H1 (cell line): Measurements from ENCODE around the gene GNG7. TPM values are rescaled to one million over a fixed set of nuclear protein-coding genes. Genes with fewer than 3 reads are reported as not detected.
"Not testable (repeated sequence)": the region's sequence is repeated elsewhere in the genome, so short reads cannot be mapped to it uniquely, and the experiment has no call there.

Experiments used
- CTCF ChIA-PET: fragments of 300-600 bp; sonication (Branson Sonifier 250); formaldehyde crosslinking; loops from one replicate; lab custom pipeline; 2021; ENCODE audit not compliant: partially characterized antibody; lab: Charles Lee
- POLR2A ChIA-PET: fragments of 300-600 bp; sonication (Branson Sonifier 250); formaldehyde crosslinking; loops from one replicate; lab custom pipeline; 2021; ENCODE audit warnings: inconsistent platforms; ENCODE audit not compliant: partially characterized antibody; lab: Charles Lee
- DNase-seq, 2 experiments: peaks; one replicate each; pipeline versions ENCODE4 v3.0.0 to v3.0.0-alpha.2; 2010 to 2022; ENCODE audit warnings: low spot score in 2 of 2, low read depth in 1 of 2, mixed read lengths in 1 of 2
- FAIRE-seq: peaks from 2 replicates; lab custom pipeline; 2011; peaks lifted over from hg19 to GRCh38; lab: Jason Lieb, UNC
- H2AFZ ChIP-seq: 2 replicates; pipeline ENCODE4 v1.8.1; 2012; ENCODE audit warnings: low read length, inconsistent platforms
- H2AK5ac ChIP-seq: 2 replicates; pipeline ENCODE4 v1.6.1; 2013; ENCODE audit warnings: low read depth, low read length
- H2BK120ac ChIP-seq: replicated peaks from 2 replicates; pipeline ENCODE3; 2013; ENCODE audit warnings: low read depth, low read length, inconsistent platforms
- H2BK12ac ChIP-seq: 2 replicates; pipeline ENCODE4 v1.6.1; 2013; ENCODE audit warnings: low read depth, low read length
- H2BK15ac ChIP-seq: 2 replicates; pipeline ENCODE4 v1.6.1; 2013; ENCODE audit warnings: low read length
- H2BK20ac ChIP-seq: 2 replicates; pipeline ENCODE4 v1.6.1; 2013; ENCODE audit warnings: low read length
- H2BK5ac ChIP-seq: 2 replicates; pipeline ENCODE4 v1.6.1; 2013; ENCODE audit warnings: low read depth, low read length
- H3K14ac ChIP-seq: 2 replicates; pipeline ENCODE4 v1.6.1; 2013; ENCODE audit warnings: inconsistent platforms; ENCODE audit not compliant: insufficient read length
- H3K18ac ChIP-seq: 2 replicates; pipeline ENCODE4 v1.6.1; 2013; ENCODE audit warnings: low read length; ENCODE audit errors: extremely low read depth
- H3K23ac ChIP-seq: 2 replicates; pipeline ENCODE4 v1.6.1; 2013; ENCODE audit warnings: inconsistent platforms; ENCODE audit not compliant: insufficient read length
- H3K23me2 ChIP-seq: 2 replicates; pipeline ENCODE4 v1.6.1; 2013; ENCODE audit warnings: low read depth, low read length
- H3K27ac ChIP-seq: 2 replicates; pipeline ENCODE4 v1.6.1; 2011; ENCODE audit warnings: low read depth, low read length, inconsistent platforms
- H3K27me3 ChIP-seq, 4 experiments: replicated peaks in 1 of 4; 1 replicate in 1 of 4; 2 replicates in 3 of 4; pipeline versions ENCODE4 v1.6.1 to v1.8.1; 2011 to 2013; ENCODE audit warnings: low read length in 3 of 4, mild to moderate bottlenecking in 3 of 4, inconsistent platforms in 2 of 4, mixed read lengths in 2 of 4, moderate library complexity in 1 of 4; ENCODE audit not compliant: control insufficient read depth in 3 of 4, insufficient read depth in 3 of 4; ENCODE audit errors: extremely low read depth in 1 of 4
- H3K36me3 ChIP-seq, 4 experiments: 2 replicates each; pipeline versions ENCODE4 v1.6.1 to v1.8.1; 2011 to 2013; ENCODE audit warnings: mild to moderate bottlenecking in 4 of 4, low read length in 3 of 4, moderate library complexity in 2 of 4, control low read depth in 1 of 4, inconsistent platforms in 1 of 4; ENCODE audit not compliant: insufficient read depth in 4 of 4, control insufficient read depth in 2 of 4
- H3K4ac ChIP-seq: replicated peaks from 2 replicates; pipeline ENCODE3; 2013; ENCODE audit warnings: low read length, low read depth, mixed read lengths, inconsistent platforms; ENCODE audit not compliant: insufficient read length
- H3K4me1 ChIP-seq, 4 experiments: replicated peaks in 1 of 4; 1 replicate in 1 of 4; 2 replicates in 3 of 4; pipeline versions ENCODE4 v1.6.1 to v1.8.1; 2011 to 2013; ENCODE audit warnings: low read length in 3 of 4, inconsistent platforms in 2 of 4, mixed read lengths in 1 of 4; ENCODE audit not compliant: insufficient read depth in 4 of 4, control insufficient read depth in 3 of 4
- H3K4me2 ChIP-seq, 2 experiments: 2 replicates each; pipeline versions ENCODE4 v1.6.1 to v1.8.1; 2011 to 2013; ENCODE audit warnings: low read depth in 2 of 2, low read length in 2 of 2, control low read depth in 1 of 2, inconsistent platforms in 1 of 2, mild to moderate bottlenecking in 1 of 2; ENCODE audit not compliant: insufficient read depth in 1 of 2
- H3K4me3 ChIP-seq, 4 experiments: fragments of 200-600, 300-600 bp in 1 of 4; sonication (generic), shearing (Covaris generic), sonication (Bioruptor Twin) in 1 of 4; 2 replicates each; pipeline versions ENCODE4 v1.5.1 to v1.8.1; 2011 to 2016; ENCODE audit warnings: low read length in 4 of 4, low read depth in 3 of 4, control low read depth in 2 of 4, inconsistent platforms in 2 of 4, mild to moderate bottlenecking in 2 of 4, mixed read lengths in 1 of 4, moderate library complexity in 1 of 4; ENCODE audit not compliant: insufficient read depth in 2 of 4; ENCODE audit errors: extremely low read depth in 1 of 4
- H3K56ac ChIP-seq: replicated peaks from 2 replicates; pipeline ENCODE3; 2013; ENCODE audit warnings: low read depth, mild to moderate bottlenecking, mixed read lengths, low read length, inconsistent platforms; ENCODE audit not compliant: insufficient read length
- H3K79me1 ChIP-seq: 2 replicates; pipeline ENCODE4 v1.6.1; 2013; ENCODE audit warnings: low read depth, low read length, control low read depth
- H3K79me2 ChIP-seq, 2 experiments: 2 replicates each; pipeline versions ENCODE4 v1.6.1 to v1.8.1; 2012 to 2013; ENCODE audit warnings: low read length in 2 of 2, mild to moderate bottlenecking in 2 of 2, inconsistent platforms in 1 of 2; ENCODE audit not compliant: insufficient read depth in 2 of 2, control insufficient read depth in 1 of 2
- H3K9ac ChIP-seq, 4 experiments: replicated peaks in 1 of 4; 1 replicate in 1 of 4; 2 replicates in 3 of 4; pipeline versions ENCODE4 v1.6.1 to v1.8.1; 2011 to 2013; ENCODE audit warnings: low read depth in 3 of 4, low read length in 3 of 4, control low read depth in 2 of 4, mild to moderate bottlenecking in 2 of 4, moderate library complexity in 2 of 4, inconsistent platforms in 1 of 4; ENCODE audit errors: extremely low read depth in 1 of 4
- H3K9me3 ChIP-seq, 2 experiments: 2 replicates each; pipeline versions ENCODE4 v1.6.1 to v1.8.1; 2012 to 2013; ENCODE audit warnings: mild to moderate bottlenecking in 2 of 2, moderate library complexity in 2 of 2, control low read depth in 1 of 2, inconsistent platforms in 1 of 2, low read depth in 1 of 2, low read length in 1 of 2, mixed read lengths in 1 of 2; ENCODE audit not compliant: insufficient read depth in 2 of 2
- H4K20me1 ChIP-seq, 2 experiments: replicated peaks in 1 of 2; 2 replicates each; pipeline versions ENCODE3 to v1.8.1; 2011 to 2013; ENCODE audit warnings: inconsistent platforms in 2 of 2, low read length in 2 of 2, mild to moderate bottlenecking in 1 of 2; ENCODE audit not compliant: insufficient read depth in 2 of 2, control insufficient read depth in 1 of 2
- H4K5ac ChIP-seq: 2 replicates; pipeline ENCODE4 v1.6.1; 2013; ENCODE audit warnings: low read length, low read depth, mixed read lengths, inconsistent platforms; ENCODE audit not compliant: insufficient read length
- H4K8ac ChIP-seq: 2 replicates; pipeline ENCODE4 v1.8.0; 2013; ENCODE audit warnings: mild to moderate bottlenecking, moderate library complexity, low read length, inconsistent platforms; ENCODE audit not compliant: insufficient read depth; ENCODE audit errors: extremely low read depth
- H4K91ac ChIP-seq: replicated peaks from 2 replicates; pipeline ENCODE3; 2013; ENCODE audit warnings: low read length, mixed read lengths, inconsistent platforms; ENCODE audit not compliant: insufficient read length
- ATF3 ChIP-seq: IDR thresholded peaks from 2 replicates; pipeline ENCODE4 v1.6.1; 2011; ENCODE audit warnings: low read depth, mild to moderate bottlenecking, low read length; ENCODE audit not compliant: insufficient read depth
- BRCA1 ChIP-seq: IDR thresholded peaks from 2 replicates; pipeline ENCODE4 v1.6.1; 2012; ENCODE audit warnings: low read depth, low read length, improper control_type of control experiment
- PHF8 ChIP-seq: fragments of 200-600 bp; sonication (generic); conservative IDR thresholded peaks from 2 replicates; pipeline ENCODE4 v1.7.1; 2012; ENCODE audit warnings: low read depth, mild to moderate bottlenecking, inconsistent platforms, low read length, moderate library complexity
- TAF1 ChIP-seq: IDR thresholded peaks from 2 replicates; pipeline ENCODE4 v1.6.1; 2011; ENCODE audit warnings: mild to moderate bottlenecking, low read depth, low read length
- WGBS, 2 experiments: shearing (Covaris generic) in 1 of 2; methylation state at CpG; one replicate each; pipeline versions ENCODE4 v1.1.6 to v1.1.7; 2013 to 2015; ENCODE audit warnings: low lambda C conversion rate in 2 of 2, mixed read lengths in 2 of 2, inconsistent platforms in 1 of 2, low coverage in 1 of 2, missing lambda C conversion rate in 1 of 2; ENCODE audit not compliant: insufficient replicate concordance in 2 of 2, insufficient coverage in 1 of 2, insufficient read length in 1 of 2; ENCODE audit errors: extremely low coverage in 1 of 2, missing lambda C conversion rate in 1 of 2; 5-methylcytosine and 5-hydroxymethylcytosine counted together
- polyA plus RNA-seq, 7 experiments: library from polyadenylated mRNA; depleted of rRNA in 3 of 7; stranded (reverse) in 5 of 7; unstranded in 2 of 7; fragments of >200 nt in 5 of 7; fragments of 200-250 nt in 2 of 7; gene quantifications; 1 replicate in 5 of 7; 2 replicates in 1 of 7; 4 replicates in 1 of 7; pipeline versions ENCODE4 v1.2.1 to v1.2.3, GENCODE V29; 2011 to 2013; ENCODE audit warnings: missing spikeins in 2 of 7, mixed read lengths in 2 of 7
- total RNA-seq: library from RNA; stranded (reverse); fragmentation: NEBNext Ultra II Directional; extraction: Animal tissue kit (Norgen Biotek cat#: 25700); gene quantifications from 2 replicates; pipeline ENCODE4 v1.2.1, GENCODE V29; 2021

GNG7 gene
- total and polyA plus RNA-seq, 2 of the 8 experiments (the other 6 are each of a cell fraction or from before 2014, with no cell fraction given): 2.8 to 7.8 TPM

- TF ChIP-seq PHF8 (no peak), TAF1 (no peak), ATF3 (no peak), BRCA1 (no peak)
Observed at GRCh38 chr19:2623798-2624197, 78.7 kb downstream of the GNG7 start (continued).

GRCh38 chr19:2622371-2622961 lies 80.0 kb downstream of the GNG7 start:
- H2BK15ac ChIP-seq, H2AK5ac ChIP-seq, H2AFZ ChIP-seq, H3K27me3 ChIP-seq, H3K4me1 ChIP-seq, H4K20me1 ChIP-seq, H3K4me2 ChIP-seq, H4K91ac ChIP-seq, H3K27ac ChIP-seq, H4K8ac ChIP-seq, H2BK5ac ChIP-seq, H3K79me1 ChIP-seq, H3K23ac ChIP-seq, H4K5ac ChIP-seq, DNase-seq, H2BK12ac ChIP-seq, H3K9ac ChIP-seq, H3K18ac ChIP-seq, H3K4ac ChIP-seq, FAIRE-seq, H2BK120ac ChIP-seq, H3K23me2 ChIP-seq, H3K36me3 ChIP-seq, H2BK20ac ChIP-seq, H3K79me2 ChIP-seq, H3K14ac ChIP-seq, H3K4me3 ChIP-seq, H3K9me3 ChIP-seq, H3K56ac ChIP-seq: not testable (repeated sequence)
- POLR2A ChIA-PET: interaction anchor here (1.1 to 2.3 kb wide), 4 partner anchors 9 to 197 kb away, joined by 3 to 15 read pairs (median 5); partner anchors contain the start of gene GADD45B
- CTCF ChIA-PET: interaction anchor here (0.5 to 3.4 kb wide), 12 partner anchors 8 to 603 kb away, joined by 3 to 17 read pairs (median 4); partner anchors contain the start of gene GADD45B
- WGBS, 2 experiments: 87% methylated on average over 20 of the region's 40 CpGs; no CpG with 5 or more reads in 1 of the 2 experiments
